Pons (tissue), 1 donor: Measurements from ENCODE around the gene PCDHGC3.

ENCODE experiments used
- DNase-seq: peaks from one replicate; pipeline ENCODE4 v3.0.0-alpha.2; 2016; ENCODE audit warnings: low spot score

PCDHGC3 gene

DNA sequence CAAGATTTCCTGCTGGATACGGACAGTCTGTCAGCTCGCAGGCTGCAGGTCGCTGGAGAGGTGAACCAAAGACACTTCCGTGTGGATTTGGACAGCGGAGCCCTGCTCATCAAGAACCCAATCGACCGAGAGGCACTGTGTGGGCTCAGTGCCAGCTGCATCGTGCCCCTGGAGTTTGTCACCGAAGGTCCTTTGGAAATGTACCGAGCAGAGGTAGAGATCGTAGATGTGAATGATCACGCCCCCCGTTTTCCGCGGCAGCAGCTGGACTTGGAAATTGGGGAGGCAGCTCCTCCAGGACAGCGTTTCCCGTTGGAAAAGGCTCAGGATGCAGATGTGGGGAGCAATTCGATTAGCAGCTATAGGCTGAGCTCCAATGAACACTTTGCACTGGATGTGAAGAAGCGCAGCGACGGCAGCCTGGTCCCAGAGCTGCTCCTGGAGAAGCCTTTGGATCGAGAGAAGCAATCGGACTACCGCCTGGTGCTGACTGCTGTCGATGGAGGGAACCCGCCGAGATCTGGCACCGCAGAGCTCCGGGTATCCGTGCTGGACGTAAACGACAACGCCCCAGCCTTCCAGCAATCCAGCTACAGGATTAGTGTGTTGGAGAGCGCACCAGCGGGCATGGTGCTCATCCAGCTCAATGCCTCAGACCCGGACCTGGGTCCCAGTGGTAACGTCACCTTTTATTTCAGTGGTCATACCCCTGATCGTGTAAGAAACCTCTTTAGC, 9.7 kb downstream of the PCDHGC3 start:
- no peak for DNase-seq

GRCh38 chr5:141486091-141486490, 10.3 kb downstream of the PCDHGC3 start:
- no peak for DNase-seq

GRCh38 chr5:141487131-141487530, 11.4 kb downstream of the PCDHGC3 start:
- DNase-seq = no peak

- DNase-seq = peak; percentile 60
Observed at GRCh38 chr5:141488591-141489561, 13.1 kb downstream of the PCDHGC3 start, which contains the start of gene PCDHGC5. PCDHGC5 (plus strand) TSS chr5:141489081; CDS start chr5:141489241, 160 bp downstream.

DNA sequence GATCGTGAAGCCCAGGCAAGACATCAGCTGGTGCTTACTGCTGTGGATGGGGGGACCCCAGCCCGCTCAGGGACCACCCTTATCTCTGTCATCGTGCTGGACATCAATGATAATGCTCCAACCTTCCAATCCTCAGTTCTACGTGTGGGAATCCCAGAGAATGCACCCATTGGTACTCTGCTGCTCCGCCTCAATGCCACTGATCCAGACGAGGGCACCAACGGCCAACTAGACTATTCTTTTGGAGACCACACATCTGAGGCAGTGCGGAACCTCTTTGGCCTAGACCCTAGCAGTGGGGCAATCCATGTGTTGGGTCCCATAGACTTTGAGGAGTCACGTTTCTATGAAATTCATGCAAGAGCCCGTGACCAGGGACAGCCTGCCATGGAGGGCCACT, 14.1 kb downstream of the PCDHGC3 start:
- DNase-seq = no peak

DNA sequence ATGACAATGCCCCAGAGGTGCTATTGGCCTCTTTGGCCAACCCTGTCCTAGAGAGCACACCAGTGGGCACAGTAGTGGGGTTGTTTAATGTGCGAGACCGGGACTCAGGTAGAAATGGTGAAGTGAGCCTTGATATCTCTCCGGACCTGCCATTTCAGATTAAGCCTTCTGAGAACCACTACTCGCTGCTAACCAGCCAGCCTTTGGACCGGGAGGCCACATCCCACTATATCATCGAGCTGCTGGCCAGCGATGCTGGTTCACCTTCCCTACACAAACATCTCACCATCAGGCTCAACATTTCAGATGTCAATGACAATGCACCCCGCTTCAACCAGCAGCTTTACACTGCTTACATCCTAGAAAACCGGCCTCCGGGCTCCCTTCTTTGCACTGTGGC, 14.5 kb downstream of the PCDHGC3 start:
- no peak for DNase-seq

GRCh38 chr5:141490771-141491170, 15.0 kb downstream of the PCDHGC3 start:
- no peak for DNase-seq

DNA sequence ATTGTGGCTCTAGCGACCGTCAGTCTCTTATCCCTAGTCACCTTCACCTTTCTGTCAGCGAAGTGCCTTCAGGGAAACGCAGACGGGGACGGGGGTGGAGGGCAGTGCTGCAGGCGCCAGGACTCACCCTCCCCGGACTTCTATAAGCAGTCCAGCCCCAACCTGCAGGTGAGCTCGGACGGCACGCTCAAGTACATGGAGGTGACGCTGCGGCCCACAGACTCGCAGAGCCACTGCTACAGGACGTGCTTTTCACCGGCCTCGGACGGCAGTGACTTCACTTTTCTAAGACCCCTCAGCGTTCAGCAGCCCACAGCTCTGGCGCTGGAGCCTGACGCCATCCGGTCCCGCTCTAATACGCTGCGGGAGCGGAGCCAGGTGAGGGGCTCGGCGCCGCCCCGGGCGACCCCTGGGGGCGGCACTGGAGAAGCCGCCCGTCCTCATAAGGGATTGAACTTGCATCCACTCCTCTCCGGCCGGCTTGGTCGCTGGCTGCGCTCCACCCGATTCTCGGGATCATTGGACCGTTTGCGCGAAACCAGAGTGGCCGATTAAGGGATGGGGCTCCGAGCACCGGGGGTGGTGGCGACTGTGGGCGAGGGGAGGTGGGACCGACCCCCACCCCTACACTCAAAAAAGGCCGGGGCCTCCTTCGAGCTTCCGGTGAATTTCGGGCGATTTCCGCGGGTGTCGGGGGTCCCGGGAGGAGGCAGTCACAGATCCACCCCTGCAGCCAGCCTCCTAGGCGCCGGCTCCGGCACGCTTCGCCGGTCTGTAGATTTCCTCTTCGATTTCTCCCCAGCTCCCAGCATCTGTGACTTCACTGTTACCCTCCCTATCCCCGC, 15.8 kb downstream of the PCDHGC3 start:
- no peak for DNase-seq

DNA sequence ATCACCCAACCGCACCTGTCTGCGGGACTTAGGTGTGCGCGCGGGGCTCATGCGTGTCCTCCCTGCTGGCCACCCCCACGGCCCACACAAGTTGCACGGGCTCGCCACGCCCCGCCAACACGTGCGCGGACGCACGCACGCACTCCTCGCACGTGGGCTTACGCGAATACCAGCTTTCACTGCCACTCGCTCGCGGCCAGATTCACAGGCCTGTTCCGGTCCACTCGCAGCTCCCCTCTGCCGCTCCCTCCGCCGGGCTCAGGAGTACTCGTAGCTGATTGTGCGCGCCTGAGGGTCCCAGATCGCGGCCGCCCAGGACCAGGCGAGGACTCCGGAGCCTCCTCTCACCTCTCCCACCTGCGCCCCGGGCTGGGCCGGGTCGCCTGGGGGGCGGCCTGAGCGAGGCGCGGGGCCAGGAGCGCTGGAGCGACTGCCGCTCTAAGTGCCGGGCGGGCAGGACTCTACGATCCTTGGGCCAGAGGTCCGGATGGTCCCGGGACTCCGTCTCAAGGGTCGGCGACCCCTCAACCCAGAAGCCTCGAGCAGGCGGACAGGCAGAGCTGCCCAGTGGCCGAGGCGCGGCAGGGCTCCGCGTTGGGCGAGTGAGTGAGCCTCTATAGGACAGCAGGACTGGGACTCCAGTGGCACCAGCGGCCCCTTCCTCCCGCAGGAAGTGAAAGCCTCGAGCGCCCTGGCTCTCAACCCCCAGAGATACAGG, 16.6 kb downstream of the PCDHGC3 start:
- no peak for DNase-seq

GRCh38 chr5:141493500-141494422, 18.0 kb downstream of the PCDHGC3 start:
- peak; percentile 82 for DNase-seq

DNA sequence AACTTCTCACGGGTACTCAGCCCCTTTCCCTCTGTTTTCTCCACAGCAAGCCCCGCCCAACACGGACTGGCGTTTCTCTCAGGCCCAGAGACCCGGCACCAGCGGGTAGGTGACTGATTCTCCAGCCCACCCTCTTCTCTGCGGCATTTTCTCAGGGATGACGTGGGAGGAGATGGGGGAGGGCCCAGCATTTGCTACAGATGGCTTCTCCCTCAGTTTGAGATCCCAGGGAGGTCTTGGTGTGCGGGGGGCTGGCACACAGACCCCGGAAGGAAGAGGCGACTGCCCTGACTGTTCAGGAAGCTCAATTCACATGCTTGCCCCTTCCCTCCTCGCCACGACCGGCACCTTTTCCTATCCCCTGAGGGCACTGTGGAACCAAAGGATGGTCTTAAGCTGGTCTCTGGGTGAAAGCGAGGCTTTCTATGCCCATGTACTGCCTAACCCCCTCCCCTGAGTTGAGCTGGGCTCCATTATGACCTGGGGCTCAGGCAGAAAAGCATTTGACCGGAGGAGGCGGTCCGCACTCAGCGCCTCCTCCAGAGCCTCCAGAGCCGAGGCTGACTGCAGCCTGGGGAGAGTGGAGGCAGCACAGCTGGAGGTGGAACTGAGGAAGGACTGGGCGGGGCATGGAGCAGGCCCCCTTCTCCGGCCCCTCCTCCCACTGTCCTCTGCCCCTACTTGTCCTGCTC, 19.1 kb downstream of the PCDHGC3 start:
- no peak for DNase-seq

DNA sequence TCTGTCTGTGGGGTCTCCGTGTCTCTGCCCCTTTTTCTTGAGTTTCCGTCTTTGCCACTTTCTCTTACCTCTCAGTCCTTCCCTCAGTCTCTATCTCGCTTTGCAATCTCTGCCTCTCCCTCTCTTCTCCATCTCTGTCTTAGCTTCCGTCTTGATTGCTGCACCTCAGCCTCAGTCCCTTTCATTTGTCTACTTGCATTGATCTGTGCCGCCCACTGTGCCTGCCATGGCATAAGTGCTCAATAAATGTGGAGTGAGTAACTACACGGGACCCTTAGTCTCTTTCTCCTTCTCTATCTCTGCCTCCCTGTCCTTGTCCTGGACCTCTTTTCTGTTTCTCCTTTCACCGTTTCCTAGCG, 19.7 kb downstream of the PCDHGC3 start:
- DNase-seq = no peak

- no peak for DNase-seq
Observed at GRCh38 chr5:141496038-141496437, 20.3 kb downstream of the PCDHGC3 start.

GRCh38 chr5:141501761-141502160, 26.0 kb downstream of the PCDHGC3 start:
- no peak for DNase-seq

- DNase-seq = no peak
Observed at GRCh38 chr5:141503681-141504080, 27.9 kb downstream of the PCDHGC3 start.

GRCh38 chr5:141504216-141504615, 28.4 kb downstream of the PCDHGC3 start:
- no peak for DNase-seq

GRCh38 chr5:141506381-141507155, 30.8 kb downstream of the PCDHGC3 start:
- DNase-seq = no peak

DNA sequence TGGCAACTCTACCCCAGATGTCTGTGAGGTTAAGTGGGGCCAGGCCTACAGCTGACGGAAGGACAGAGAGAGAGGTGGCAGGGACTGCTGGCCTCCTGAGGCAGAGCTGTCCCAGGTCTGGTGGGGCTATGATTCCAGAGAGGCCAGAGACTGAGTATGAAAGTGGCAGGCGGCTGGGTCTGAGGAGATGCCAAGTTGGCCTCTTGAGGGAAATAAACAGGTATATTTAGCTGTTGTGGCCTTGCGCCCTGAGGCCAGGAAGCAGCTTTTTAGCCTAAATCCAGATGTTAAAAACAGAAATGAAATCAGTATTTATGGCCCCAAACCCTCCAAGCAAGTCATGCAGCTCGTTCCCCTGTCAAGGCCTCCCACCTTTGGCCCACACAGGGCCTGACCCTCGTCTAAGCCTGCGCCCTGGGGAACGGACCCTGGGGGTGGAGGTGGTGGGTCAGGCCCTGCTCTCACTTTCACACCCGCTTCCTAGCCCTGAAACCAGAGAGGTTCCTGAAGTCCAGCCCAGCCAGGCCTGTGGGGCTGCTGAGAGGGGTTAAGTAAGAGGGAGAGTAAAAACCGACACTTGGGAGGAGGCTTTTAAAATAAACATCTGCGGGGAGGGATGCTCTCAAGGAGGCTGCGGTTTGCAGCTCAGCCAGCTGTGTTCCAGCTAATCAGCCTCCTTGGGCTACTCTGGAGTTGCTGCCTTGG, 31.8 kb downstream of the PCDHGC3 start:
- no peak for DNase-seq
